ENCODE data around the gene TMEM260. TPM values are rescaled to one million over a fixed set of nuclear protein-coding genes. Genes with fewer than 3 reads are reported as not detected.
"Not testable (repeated sequence)": the region's sequence is repeated elsewhere in the genome, so short reads cannot be mapped to it uniquely, and the experiment has no call there.

TMEM260 gene
- total and polyA plus RNA-seq, 2 experiments from 2014 or later, result 12.2 to 38.9 TPM

DNA sequence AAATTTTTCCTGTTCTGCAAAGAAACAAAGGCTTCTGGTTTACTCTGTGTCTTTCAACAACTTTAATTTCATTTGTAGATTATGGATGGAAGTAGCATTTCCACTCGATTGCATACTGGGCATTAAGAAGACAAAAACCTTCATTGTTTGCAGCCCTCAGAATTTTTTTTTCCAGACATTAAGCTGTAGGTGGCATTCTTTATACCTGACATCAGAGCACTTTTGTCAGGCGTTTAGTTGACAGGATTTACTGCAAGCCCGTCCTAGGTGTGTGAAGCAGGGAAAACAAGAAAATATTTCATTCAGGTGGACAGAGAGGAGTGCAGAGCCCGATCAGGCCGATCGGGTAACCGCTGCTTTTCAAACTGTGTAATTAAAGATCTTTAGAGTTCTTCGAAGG, 107.5 kb downstream of the TMEM260 start:
- Histone ChIP-seq H3K9me3 (ENCODE audit: low read depth) (no peaks in the 10 kb centered on the region), H3K4me3 (no peak overlapping the region), H3K27ac (no peak overlapping the region), H3K4me1 (ENCODE audit: low read depth) (no peaks in the 10 kb centered on the region), H3K36me3 (no peaks in the 10 kb centered on the region), H3K27me3 (no peaks in the 10 kb centered on the region)
- TF ChIP-seq, protein P1, sequence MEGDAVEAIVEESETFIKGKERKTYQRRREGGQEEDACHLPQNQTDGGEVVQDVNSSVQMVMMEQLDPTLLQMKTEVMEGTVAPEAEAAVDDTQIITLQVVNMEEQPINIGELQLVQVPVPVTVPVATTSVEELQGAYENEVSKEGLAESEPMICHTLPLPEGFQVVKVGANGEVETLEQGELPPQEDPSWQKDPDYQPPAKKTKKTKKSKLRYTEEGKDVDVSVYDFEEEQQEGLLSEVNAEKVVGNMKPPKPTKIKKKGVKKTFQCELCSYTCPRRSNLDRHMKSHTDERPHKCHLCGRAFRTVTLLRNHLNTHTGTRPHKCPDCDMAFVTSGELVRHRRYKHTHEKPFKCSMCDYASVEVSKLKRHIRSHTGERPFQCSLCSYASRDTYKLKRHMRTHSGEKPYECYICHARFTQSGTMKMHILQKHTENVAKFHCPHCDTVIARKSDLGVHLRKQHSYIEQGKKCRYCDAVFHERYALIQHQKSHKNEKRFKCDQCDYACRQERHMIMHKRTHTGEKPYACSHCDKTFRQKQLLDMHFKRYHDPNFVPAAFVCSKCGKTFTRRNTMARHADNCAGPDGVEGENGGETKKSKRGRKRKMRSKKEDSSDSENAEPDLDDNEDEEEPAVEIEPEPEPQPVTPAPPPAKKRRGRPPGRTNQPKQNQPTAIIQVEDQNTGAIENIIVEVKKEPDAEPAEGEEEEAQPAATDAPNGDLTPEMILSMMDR (IDR thresholded peaks at IDR 0.05; ENCODE audit: low read depth, low read length), result no peak
- no peak for DNase-seq (ENCODE audit: low read depth in 1 of 2, low spot score in 1 of 2)

DNA sequence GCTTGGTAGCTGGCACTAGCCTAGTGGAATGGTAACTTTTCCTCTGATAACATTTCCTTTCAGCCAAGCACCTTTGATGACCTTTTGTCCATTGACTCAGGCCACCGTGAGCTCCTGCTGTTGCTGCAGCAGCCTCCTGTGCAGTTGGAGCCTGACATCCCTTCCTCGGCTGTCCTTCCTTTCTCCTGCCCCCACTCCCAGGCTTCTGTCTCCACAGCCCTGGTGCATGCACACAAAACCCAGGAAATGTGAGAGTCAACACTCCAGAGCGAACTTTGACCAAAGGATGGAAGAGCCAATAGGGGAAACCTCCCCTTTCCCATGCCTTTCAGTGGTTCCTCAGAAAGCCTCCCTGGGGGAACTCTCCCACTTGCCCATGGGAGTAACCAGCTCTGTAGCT, 115.0 kb downstream of the TMEM260 start:
- Histone ChIP-seq H3K9me3 (ENCODE audit: low read depth) (no peaks in the 10 kb centered on the region), H3K4me1 (ENCODE audit: low read depth) (no peaks in the 10 kb centered on the region), H3K36me3 (no peaks in the 10 kb centered on the region), H3K4me3 (no peak overlapping the region), H3K27me3 (no peaks in the 10 kb centered on the region), H3K27ac (no peak overlapping the region)
- DNase-seq (ENCODE audit: low read depth in 1 of 2, low spot score in 1 of 2), result no peak
- TF ChIP-seq, protein P1 (IDR thresholded peaks at IDR 0.05; ENCODE audit: low read depth, low read length), result no peak

DNA sequence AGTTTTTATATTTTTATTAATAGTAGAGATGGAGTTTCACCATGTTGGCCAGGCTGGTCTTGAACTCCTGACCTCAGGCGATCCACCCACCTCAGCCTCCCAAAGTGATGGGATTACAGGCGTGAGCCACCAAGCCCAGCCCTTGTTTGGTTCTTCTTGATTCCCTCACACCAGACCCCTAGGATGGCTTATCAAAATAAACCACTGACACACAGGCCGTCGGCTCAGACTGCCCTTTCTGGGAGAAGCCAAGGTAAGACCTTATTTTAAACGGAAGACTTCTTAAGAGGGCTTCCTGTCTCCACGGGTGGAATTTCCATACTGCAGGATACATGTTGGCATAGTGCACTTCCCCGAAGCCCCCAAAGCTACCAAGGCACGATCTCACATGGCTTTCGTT, 115.6 kb downstream of the TMEM260 start:
- not testable (repeated sequence) for H3K27me3 ChIP-seq; H3K36me3 ChIP-seq; H3K4me1 ChIP-seq (ENCODE audit: low read depth); H3K9me3 ChIP-seq (ENCODE audit: low read depth); DNase-seq (ENCODE audit: low read depth in 1 of 2, low spot score in 1 of 2); H3K27ac ChIP-seq; H3K4me3 ChIP-seq

Other genes with a start within 250 kb of the TMEM260 start
- gene OTX2, start 230.7 kb downstream of the TMEM260 start, total RNA-seq, result 3.3 and 7.1 TPM in 2 replicates
- gene OTX2, start 230.7 kb downstream of the TMEM260 start, polyA plus RNA-seq, result 0.64 and 0.90 TPM in 2 replicates